Measurements from ENCODE around the gene THBS1.

The THBS1 gene

DNA sequence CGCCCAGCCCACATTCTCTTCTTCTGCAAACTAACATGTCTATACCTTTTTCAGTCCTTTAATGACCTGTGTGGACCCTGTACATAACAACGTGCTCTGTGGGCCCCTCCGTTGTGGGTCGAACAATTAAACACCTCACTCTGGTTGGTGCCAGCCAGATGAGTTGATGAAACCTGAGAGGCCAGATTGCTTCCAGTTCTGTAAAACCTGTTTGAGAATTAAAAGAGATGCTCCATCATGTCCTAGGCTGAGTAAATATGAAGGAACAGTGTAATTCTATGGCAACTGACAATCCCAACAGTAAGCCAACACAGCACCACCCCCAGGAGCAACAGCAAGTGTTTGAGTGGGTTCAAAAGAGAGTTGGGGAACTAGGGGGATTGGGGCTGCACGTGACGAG is 5.7 kb upstream of the THBS1 start:
- no peak for DNase-seq

DNA sequence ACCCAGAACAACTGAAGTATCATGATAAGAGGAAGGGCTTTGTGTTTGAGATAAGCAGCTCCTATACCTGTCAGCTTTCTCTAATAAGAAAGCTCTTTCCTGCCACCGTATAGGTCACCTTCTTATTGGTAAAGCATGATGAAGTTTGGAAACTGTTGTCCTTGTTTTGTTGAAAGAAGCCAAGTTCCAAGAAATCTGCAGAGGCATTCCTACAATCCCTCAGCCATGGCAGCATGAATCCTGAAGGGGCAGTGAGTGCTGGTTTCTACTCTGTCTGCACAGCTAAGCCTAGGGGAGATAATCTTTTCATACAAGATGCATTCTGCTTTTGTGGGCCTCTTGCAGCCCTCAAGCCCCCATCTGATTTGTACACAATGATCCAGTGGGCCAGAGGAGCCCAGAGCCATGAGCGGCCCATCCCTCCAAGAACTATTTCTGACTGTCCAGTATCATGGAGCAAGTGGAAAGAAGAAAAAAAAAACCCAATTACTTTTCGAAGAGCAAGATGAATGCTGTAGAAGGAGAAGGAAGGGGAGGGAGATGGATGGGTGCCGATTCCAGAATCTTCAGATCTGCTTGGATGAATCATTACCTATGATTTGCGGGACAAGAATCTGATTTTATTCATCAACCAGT is 1.9 kb upstream of the THBS1 start:
- no peak for DNase-seq

DNA sequence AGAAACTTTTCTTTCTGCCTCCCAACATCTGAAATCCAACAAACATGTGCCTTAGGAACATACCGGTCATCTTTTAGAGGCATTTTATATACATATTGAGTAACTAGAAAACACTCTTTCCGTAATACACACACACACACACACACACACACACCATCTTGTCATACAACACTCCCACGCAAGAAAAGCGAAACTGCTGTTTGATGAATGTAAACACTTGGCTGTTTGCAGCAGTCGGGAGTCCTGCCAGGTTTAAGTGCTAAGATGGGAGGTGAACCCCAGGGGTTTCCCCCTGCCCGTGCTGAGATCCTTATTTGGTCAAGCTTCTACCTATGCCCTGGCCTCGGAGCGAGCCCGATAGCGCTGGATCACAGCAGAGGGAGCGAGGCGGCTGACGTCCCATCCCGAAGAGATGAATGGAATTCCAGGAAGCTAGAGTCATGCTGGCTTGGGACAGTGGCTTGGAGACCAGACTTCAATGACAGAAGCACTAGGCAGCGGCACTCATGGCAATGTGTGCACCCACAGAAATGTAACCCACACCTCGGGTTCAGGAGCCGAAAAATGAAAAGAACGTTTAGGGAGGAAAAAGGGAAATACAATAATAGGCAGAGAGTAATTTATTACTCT is 1.3 kb upstream of the THBS1 start:
- no peak for DNase-seq

DNA sequence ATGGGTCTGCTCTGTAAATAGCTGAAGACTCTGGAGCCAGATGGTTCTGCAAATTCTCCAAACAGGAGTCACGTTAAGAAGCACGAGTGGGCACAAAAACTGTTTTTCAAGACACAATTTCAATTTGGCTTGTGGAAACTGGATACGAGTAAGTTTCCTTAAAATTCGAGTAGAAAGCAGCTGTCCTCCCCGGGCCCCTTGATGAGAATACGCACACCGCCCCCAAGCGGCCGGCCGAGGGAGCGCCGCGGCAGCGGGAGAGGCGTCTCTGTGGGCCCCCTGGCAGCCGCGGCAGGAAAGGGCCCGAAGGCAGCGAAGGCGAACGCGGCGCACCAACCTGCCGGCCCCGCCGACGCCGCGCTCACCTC is 778 bp upstream of the THBS1 start:
- DNase-seq, result peak; percentile 88

DNA sequence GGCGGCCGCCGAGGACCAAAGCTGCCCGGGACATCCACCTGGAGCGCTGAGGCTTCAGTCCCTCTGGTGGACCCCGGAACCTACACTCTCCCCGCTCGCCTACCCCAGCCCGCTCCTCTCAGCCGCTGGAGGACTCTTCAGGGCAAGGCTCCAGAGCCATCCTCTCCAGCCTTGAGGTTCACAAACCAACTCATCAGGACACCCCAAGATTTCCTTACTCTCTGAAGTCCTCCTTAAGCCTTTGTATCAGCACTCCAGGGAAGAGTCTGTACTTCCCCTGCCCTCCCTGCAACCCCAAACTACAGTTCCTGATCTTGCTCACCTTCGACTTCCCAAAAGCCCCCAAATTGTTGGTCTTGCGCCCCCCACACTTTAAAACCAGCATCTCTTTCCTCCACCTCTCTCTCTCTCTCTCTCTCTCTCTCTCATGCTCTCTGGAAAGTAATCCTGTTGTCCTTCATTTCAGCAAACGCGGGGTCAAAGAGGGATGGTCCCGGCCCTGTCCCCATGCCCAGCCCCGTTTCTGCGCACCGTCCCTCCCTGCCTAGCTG is 438 bp downstream of the THBS1 start:
- no peak for DNase-seq

DNA sequence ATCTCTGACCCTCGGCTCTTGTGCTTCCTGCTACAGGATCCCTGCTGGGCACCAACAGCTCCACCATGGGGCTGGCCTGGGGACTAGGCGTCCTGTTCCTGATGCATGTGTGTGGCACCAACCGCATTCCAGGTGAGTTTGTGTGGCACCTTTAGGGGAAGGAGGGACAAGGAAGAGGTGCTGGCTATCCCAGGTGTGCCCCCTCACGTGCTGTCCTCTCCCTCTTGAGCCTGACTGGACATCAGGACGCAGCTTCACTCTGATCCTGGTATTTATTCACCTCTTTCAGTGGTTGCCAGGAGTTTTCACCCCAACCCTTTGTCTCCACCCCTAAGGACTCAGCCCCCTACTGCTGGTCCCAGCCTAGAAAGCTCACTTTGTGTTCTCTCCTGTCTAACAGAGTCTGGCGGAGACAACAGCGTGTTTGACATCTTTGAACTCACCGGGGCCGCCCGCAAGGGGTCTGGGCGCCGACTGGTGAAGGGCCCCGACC is 960 bp downstream of the THBS1 start:
- no peak for DNase-seq

DNA sequence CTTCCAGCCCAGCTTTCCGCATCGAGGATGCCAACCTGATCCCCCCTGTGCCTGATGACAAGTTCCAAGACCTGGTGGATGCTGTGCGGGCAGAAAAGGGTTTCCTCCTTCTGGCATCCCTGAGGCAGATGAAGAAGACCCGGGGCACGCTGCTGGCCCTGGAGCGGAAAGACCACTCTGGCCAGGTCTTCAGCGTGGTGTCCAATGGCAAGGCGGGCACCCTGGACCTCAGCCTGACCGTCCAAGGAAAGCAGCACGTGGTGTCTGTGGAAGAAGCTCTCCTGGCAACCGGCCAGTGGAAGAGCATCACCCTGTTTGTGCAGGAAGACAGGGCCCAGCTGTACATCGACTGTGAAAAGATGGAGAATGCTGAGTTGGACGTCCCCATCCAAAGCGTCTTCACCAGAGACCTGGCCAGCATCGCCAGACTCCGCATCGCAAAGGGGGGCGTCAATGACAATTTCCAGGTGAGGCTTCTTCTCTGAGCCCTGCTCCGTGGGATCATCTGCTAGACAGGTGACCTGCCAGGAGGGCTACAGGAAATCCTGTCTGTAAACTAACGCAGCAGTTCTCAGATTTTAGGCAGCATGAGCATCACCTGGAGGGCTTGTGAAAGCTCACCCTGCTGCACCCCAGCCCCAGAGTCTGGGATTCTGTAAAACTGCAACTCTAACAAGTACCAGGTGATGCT is 1.6 kb downstream of the THBS1 start:
- DNase-seq, result no peak

DNA sequence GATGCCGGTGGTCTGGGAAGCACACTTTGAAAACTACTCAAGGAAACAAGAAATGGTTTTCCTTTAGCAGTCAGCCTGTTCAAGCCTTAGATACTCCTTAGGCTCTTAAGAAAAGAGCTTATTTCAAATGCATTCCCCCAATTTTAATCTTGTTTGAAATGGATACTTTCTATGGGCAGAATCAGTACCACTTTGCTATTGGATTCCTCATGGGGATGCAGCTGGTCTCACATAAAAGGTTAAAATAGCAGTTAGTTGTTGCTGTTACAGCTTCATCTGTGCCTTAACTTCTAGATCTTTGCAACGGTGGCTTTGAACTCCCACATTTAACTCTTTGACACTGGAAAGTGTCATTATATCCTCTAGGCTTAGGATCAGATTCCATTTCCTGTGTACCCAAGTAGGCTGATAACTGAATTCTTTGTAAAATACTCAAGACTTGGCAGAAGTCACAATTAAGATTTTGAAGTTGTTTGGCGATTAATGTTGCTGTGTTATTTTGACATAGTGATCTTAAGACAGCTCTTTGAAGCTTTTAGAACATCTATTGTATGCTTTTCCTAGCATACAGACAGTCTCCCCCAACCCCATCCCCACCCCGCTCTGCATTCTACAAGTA is 2.2 kb downstream of the THBS1 start:
- no peak for DNase-seq

DNA sequence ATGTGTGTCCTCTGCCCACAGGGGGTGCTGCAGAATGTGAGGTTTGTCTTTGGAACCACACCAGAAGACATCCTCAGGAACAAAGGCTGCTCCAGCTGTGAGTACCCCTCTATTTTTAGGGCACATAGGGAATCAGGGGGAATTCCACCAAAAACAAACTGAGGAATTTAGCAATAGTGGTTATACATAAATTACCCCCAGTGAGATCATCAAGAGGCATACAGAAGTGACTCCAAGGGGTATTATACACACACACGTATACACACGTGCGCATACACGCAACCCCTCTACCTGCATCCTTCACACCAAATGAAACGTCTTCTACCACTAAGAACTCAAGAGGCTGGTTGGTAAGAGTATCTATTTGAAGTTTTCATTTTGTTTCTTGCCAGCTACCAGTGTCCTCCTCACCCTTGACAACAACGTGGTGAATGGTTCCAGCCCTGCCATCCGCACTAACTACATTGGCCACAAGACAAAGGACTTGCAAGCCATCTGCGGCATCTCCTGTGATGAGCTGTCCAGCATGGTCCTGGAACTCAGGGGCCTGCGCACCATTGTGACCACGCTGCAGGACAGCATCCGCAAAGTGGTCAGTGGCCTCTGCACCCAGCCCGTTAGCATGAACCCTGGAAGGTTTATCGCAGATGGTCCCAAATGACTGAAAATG is 2.9 kb downstream of the THBS1 start:
- DNase-seq, result peak; percentile 27

DNA sequence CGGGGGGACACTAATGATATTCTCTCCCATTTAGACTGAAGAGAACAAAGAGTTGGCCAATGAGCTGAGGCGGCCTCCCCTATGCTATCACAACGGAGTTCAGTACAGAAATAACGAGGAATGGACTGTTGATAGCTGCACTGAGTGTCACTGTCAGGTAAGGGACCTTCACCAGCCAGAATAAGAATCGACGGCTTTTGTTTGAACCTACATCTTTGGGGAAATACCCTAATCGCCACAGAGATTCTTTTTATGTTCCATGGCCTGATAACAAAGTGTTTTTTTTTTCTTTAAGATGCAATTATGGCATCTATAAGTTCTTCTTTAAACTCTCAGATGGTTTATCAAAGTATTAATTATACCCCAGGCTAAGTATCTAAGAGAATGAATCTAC is 3.4 kb downstream of the THBS1 start:
- no peak for DNase-seq

DNA sequence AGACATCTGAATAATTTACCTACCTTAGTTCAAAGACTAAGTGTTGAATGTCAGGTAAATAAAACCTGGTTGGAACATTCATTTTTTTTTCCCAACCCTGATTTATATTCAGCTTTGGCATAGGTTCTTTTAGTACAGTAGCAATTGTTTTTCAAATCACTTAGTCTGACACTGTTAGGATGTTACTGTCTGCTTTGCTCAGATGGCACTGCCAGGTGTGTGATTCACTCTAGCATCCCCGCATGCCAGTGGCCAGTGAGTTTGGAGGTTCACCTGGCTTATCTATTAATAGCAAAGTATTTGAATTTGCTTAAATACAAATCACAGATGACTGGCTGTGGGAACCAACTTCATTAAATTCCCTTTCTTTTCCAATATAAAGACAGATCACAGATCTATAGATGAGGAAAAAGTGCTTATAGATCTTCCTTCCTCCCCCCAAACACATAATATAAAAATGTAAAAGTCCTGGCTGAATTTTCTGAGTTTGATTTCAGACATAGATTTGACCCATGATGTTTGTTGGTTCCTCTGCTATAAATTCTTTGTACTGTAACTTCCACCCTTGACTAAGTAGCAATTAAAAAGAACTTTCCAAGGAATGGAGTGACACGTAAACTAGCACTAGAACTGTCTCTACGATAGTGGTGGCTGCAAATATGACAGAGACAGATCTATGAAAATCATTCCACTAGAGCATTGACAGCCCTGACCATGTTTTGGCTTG is 3.9 kb downstream of the THBS1 start:
- no peak for DNase-seq

DNA sequence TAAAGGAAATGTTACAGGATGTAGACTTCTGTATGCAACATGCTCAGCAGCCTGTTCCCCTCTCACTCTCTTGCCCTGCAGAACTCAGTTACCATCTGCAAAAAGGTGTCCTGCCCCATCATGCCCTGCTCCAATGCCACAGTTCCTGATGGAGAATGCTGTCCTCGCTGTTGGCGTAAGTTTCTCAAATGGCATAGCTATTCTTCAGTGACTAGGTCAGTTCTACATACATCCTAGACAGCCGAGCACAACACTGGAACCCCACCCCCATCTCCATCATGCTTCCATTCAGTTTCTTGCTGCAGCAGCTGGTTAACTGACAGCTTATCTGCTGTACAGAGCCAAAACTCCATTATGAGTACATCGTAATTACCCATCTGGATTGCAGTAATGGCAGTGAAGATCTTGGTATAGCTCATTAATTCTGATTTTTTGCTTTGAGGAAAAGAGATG is 4.5 kb downstream of the THBS1 start:
- DNase-seq, result no peak

DNA sequence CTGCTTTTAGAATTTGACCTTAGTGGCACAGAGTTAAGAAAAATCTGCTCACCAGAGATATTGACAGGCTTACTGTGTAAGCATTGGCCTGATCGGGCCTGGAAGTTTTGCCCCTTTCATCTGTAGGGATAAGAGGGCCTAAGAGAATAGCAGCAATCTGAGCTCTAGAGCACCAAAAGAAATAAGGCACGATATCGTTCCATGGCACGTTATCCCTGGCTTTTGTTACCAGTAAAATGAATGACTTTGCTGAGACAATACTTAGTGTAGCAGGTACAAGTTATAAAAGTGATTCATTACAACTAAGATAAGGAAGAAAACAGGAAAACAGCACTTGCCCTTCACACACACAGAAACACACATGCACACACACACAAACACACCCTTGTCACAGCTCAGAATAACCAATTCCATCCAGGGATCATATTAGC is 5.0 kb downstream of the THBS1 start:
- DNase-seq, result no peak

DNA sequence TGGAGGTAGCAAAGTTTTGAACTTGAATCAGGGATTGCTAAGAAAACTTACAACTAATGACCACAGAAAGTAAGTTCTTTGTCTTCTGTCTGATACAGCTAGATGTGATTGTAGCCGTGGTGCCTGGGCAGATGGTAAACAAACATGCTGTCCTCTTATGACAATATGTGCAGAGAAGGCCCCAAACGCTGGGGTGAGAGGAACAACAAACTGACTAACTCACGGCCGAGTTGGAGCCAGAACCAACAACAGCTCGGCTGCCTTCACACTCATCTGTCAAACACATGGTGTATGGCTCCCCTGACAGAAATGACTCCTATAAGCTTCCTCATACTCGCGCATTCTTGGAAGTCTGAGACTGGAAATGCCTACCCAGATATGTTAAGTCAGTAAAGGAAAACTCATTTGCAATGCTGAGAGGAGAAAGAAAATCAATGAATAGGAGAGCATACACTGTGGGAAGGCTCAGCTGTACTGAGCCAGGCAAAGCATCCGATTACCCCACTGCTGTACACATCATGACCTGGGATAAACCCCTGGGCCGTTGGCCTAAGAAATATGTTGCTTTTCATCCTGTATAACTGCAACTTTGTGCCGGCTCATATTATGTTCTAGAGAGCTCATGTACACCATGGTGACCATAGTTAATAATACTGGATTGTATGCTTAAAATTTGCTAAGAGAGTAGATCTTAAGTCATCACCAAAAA is 5.7 kb downstream of the THBS1 start:
- no peak for DNase-seq

DNA sequence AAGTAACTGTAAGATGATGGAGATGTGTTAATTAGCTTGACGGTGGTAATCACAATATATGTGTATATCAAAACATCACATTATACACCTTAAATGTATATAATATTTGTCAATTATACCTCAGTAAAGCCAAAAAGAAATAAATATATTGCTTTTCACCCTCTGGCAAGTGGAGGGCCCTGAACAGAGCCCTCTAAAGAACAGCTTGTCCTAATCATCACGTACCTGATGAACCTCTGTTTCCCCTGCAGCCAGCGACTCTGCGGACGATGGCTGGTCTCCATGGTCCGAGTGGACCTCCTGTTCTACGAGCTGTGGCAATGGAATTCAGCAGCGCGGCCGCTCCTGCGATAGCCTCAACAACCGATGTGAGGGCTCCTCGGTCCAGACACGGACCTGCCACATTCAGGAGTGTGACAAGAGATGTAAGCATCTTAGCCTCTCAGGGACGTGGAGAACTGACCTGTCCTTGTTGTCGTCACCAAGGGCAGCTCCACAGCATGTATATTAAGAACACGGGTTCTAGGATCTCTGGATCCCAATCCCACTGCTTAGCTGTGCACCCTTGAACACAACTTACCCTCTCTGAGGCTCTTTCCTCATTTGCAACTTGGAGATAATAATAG is 6.3 kb downstream of the THBS1 start:
- DNase-seq, result no peak

DNA sequence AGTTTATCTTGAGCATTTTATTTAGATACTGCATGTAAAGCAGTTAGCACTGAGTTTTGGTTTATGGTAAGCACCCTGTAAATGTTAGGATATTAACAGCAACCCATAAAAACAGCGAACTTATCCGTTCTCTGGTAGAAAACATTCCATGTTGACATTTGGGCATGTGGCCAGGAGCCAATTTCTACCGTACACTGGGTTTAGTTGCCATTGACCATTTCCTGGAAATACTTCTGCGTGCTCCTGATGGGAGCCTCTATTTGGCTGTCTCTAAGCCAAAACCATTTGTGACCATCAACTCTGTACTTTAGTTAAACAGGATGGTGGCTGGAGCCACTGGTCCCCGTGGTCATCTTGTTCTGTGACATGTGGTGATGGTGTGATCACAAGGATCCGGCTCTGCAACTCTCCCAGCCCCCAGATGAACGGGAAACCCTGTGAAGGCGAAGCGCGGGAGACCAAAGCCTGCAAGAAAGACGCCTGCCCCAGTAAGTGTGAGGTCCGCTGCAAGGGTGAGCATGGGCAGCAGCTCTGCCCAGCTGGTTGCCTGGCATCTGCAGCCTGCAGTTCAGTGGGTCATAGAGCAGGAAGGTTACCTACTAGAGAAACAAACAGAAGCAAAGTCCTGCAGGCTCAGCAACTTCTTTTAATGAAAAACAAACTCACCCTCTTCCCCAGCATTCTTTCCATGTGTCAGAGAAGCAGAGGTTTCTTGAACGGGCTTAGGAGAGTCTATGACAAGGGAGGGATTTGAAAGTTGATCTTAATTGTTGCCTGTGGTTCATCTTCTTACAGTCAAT is 7.1 kb downstream of the THBS1 start:
- DNase-seq, result no peak

DNA sequence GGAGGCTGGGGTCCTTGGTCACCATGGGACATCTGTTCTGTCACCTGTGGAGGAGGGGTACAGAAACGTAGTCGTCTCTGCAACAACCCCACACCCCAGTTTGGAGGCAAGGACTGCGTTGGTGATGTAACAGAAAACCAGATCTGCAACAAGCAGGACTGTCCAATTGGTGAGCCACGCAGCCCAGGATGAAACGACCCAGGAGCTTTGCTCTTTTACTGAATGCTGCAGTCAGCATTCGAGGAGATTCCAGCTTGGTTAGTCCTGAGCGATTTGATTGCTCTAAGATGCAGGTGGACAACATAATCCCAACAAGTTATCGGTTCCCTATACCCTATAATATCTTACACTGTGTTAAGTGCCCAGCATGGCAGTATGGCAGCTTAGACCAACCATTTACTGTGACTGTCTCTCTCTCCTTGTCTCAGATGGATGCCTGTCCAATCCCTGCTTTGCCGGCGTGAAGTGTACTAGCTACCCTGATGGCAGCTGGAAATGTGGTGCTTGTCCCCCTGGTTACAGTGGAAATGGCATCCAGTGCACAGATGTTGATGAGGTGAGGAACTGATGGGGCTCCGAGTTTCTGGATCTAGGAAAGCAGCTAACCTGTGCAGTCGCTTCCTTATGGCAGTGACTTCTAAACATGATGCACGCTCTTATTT is 7.8 kb downstream of the THBS1 start:
- DNase-seq, result no peak

DNA sequence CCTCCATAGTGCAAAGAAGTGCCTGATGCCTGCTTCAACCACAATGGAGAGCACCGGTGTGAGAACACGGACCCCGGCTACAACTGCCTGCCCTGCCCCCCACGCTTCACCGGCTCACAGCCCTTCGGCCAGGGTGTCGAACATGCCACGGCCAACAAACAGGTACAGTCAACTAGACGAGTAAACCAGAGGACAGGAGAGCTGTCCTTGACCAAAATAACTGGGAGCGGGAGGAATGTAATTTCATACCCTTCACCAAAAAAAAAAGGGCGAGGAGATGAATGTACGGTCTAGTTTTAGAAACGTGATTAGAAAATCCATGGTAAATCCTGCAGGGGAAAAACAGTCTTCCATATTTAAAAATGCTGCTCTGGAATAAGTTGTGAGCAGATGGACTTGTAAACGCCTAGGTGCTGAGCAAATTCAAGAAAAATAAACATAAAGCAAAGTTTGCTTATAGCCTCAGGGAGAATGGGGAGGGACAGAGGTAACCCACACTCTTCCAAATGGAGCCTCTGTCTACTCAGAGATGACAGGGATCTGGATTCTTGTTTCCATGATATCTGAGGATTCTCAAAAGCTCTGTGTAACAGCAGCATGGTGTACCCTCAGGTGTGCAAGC is 8.4 kb downstream of the THBS1 start:
- no peak for DNase-seq
